ENCODE measurements around the gene ACTR6. TPM values are rescaled to one million over a fixed set of nuclear protein-coding genes. Genes with fewer than 3 reads are reported as not detected.
"Not testable (repeated sequence)": the region's sequence is repeated elsewhere in the genome, so short reads cannot be mapped to it uniquely, and the experiment has no call there.

ACTR6 gene
- total RNA-seq, 1 donor from 2014 or later: 20.4 TPM

DNA sequence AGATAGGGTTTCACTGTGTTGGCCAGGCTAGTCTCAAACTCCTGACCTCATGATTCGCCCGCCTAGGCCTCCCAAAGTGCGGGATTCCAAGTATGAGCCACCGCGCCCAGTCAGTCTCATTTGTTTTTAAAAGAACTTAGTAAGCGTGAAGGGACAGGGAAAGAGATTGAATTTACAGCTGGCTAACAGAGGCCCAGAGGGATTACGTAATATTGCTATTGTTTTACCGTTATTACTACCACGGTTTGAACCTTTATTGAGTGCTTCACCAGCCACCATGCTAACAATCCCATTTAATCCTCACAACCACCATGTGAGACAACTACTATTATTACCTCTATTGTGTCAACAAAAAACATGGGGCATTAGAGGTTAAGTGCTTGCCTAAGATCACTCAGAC is 31.3 kb upstream of the ACTR6 start:
- DNase-seq (ENCODE audit: low spot score): no peak
- H3K36me3 Mint-ChIP-seq (ENCODE audit: low read depth, unreplicated experiment): no peaks in the 10 kb centered on the region
- no peaks in the 10 kb centered on the region for H3K9me3 Mint-ChIP-seq (ENCODE audit: unreplicated experiment)
- H3K27ac Mint-ChIP-seq (ENCODE audit: unreplicated experiment): no peak overlapping the region
- TF ChIP-seq, protein P1, sequence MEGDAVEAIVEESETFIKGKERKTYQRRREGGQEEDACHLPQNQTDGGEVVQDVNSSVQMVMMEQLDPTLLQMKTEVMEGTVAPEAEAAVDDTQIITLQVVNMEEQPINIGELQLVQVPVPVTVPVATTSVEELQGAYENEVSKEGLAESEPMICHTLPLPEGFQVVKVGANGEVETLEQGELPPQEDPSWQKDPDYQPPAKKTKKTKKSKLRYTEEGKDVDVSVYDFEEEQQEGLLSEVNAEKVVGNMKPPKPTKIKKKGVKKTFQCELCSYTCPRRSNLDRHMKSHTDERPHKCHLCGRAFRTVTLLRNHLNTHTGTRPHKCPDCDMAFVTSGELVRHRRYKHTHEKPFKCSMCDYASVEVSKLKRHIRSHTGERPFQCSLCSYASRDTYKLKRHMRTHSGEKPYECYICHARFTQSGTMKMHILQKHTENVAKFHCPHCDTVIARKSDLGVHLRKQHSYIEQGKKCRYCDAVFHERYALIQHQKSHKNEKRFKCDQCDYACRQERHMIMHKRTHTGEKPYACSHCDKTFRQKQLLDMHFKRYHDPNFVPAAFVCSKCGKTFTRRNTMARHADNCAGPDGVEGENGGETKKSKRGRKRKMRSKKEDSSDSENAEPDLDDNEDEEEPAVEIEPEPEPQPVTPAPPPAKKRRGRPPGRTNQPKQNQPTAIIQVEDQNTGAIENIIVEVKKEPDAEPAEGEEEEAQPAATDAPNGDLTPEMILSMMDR (IDR thresholded peaks at IDR 0.05; ENCODE audit: unreplicated experiment): no peak
- no peak overlapping the region for H3K4me3 Mint-ChIP-seq (ENCODE audit: unreplicated experiment)
- H3K27me3 Mint-ChIP-seq (ENCODE audit: unreplicated experiment): peaks cover 6% of the 10 kb centered on the region
- no peaks in the 10 kb centered on the region for H3K4me1 Mint-ChIP-seq (ENCODE audit: unreplicated experiment)

DNA sequence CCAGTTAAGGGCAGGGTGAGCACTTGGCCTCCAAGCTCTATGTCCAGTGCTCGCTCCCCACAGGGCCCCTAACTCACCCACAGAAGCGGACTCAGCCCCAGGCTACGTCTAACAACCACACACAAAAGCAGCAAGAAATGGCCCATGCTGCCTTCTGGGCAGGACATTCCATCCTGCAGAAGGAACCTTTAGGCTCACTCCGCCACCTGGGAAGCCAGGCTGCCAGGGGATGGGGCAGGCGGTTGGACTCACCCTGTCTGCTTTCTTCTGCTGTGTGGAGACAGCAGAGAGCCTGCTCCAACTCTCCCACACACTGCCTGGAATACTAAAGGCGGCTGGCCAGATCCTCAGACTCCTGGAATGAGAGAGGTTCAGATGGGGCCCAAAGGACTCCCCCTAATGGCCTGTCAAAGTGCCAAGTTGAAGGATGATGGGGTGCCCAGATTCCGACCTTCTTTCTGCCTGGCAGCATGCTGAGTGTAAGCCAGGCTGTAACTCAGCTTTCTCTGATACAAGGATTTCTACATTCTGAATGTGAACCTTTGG is 30.2 kb upstream of the ACTR6 start:
- H3K4me3 Mint-ChIP-seq (ENCODE audit: unreplicated experiment): no peak overlapping the region
- no peaks in the 10 kb centered on the region for H3K4me1 Mint-ChIP-seq (ENCODE audit: unreplicated experiment)
- peaks cover 4% of the 10 kb centered on the region for H3K27me3 Mint-ChIP-seq (ENCODE audit: unreplicated experiment)
- TF ChIP-seq, protein P1 (IDR thresholded peaks at IDR 0.05; ENCODE audit: unreplicated experiment): no peak
- H3K9me3 Mint-ChIP-seq (ENCODE audit: unreplicated experiment): no peaks in the 10 kb centered on the region
- H3K36me3 Mint-ChIP-seq (ENCODE audit: low read depth, unreplicated experiment): no peaks in the 10 kb centered on the region
- DNase-seq (ENCODE audit: low spot score): no peak
- no peak overlapping the region for H3K27ac Mint-ChIP-seq (ENCODE audit: unreplicated experiment)

DNA sequence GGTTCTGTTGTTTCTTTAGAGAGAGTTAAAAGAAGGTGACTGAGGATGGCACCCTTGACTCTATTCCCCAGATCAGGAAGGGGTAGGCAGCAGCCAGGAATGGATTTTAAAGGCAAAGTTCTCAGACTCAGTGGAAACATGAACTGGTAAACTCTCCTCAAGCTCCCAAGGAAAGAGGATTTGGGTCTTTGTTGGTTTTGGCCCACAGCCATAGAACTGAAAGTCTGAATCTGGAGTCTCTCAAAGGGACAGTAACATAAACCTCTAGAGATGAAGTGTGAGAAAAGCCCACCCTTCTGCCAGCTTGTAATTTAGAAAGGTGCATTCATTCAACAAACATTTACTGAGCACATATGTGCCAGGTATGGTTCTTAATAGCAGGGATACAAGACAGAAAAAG is 29.4 kb upstream of the ACTR6 start:
- TF ChIP-seq, protein P1 (IDR thresholded peaks at IDR 0.05; ENCODE audit: unreplicated experiment): no peak
- Mint-ChIP-seq H3K9me3 (ENCODE audit: unreplicated experiment) (no peaks in the 10 kb centered on the region), H3K36me3 (ENCODE audit: low read depth, unreplicated experiment) (no peaks in the 10 kb centered on the region), H3K4me1 (ENCODE audit: unreplicated experiment) (no peaks in the 10 kb centered on the region), H3K27ac (ENCODE audit: unreplicated experiment) (no peak overlapping the region), H3K4me3 (ENCODE audit: unreplicated experiment) (no peak overlapping the region), H3K27me3 (ENCODE audit: unreplicated experiment) (peaks cover 3% of the 10 kb centered on the region)
- no peak for DNase-seq (ENCODE audit: low spot score)

DNA sequence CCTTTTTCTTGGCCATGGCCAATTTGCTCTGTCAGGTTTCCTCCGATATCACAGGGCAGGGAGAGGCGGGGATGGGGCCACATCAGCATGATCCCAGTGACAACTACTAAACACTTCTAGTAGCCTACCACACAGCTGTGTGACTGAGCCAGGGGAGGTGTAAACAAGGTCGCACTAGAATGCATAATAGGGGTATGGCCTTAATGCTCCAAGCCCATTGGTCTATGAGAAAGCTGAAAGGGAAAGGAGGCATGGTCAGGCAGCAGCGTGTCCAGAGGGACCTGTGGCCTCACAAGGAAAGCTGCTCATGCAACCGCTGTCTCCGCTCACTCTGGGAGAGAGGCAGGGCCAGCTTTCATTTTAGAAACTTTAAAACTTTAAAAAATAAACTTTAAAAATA is 27.5 kb upstream of the ACTR6 start:
- no peak for DNase-seq (ENCODE audit: low spot score)
- H3K4me1 Mint-ChIP-seq (ENCODE audit: unreplicated experiment): no peaks in the 10 kb centered on the region
- H3K36me3 Mint-ChIP-seq (ENCODE audit: low read depth, unreplicated experiment): no peaks in the 10 kb centered on the region
- no peak overlapping the region for H3K4me3 Mint-ChIP-seq (ENCODE audit: unreplicated experiment)
- no peaks in the 10 kb centered on the region for H3K9me3 Mint-ChIP-seq (ENCODE audit: unreplicated experiment)
- TF ChIP-seq, protein P1 (IDR thresholded peaks at IDR 0.05; ENCODE audit: unreplicated experiment): no peak
- no peak overlapping the region for H3K27ac Mint-ChIP-seq (ENCODE audit: unreplicated experiment)
- no peaks in the 10 kb centered on the region for H3K27me3 Mint-ChIP-seq (ENCODE audit: unreplicated experiment)

DNA sequence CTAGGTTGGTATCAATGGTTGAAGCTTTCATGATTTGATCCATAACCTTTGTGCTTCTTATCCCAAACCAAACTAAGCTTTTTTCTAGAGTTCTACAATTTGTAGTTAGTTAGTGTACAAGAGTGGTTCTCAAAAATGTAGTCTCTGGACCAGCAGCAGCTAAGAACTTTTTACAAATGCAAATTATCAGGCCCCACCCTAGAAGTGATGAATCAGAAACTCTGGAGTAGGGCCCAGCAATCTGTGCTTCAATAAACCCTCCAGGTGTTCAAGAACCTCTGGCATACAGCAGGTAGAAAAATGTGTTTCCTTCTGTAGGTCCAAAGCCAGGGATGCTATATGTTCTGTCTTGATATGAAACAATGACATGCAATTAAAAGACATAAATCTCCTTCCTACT is 26.1 kb upstream of the ACTR6 start:
- Mint-ChIP-seq H3K4me1 (ENCODE audit: unreplicated experiment) (no peaks in the 10 kb centered on the region), H3K27me3 (ENCODE audit: unreplicated experiment) (no peaks in the 10 kb centered on the region)

DNA sequence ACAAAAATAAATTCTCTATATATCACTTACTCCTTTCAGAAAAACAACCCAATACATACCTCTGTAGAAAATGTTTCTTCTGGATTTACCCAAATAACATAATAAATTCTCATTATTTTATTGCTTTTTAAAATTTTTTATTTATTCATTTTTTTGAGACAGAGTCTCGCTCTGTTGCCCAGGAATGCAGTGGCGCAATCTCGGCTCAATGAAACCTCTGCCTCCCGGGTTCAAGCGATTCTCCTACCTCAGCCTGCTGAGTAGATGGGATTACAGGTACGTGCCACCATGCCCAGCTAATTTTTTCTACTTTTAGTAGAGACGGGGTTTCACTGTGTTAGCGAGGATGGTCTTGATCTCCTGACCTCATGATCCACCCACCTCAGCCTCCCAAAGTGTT is 24.1 kb upstream of the ACTR6 start:
- not testable (repeated sequence) for H3K27me3 Mint-ChIP-seq (ENCODE audit: unreplicated experiment); DNase-seq (ENCODE audit: low spot score); H3K36me3 Mint-ChIP-seq (ENCODE audit: low read depth, unreplicated experiment); H3K9me3 Mint-ChIP-seq (ENCODE audit: unreplicated experiment); H3K4me3 Mint-ChIP-seq (ENCODE audit: unreplicated experiment); H3K27ac Mint-ChIP-seq (ENCODE audit: unreplicated experiment); H3K4me1 Mint-ChIP-seq (ENCODE audit: unreplicated experiment)

More for the DNA sequence above, 26.1 kb upstream of the ACTR6 start:
- DNase-seq (ENCODE audit: low spot score): no peak
- H3K36me3 Mint-ChIP-seq (ENCODE audit: low read depth, unreplicated experiment): no peaks in the 10 kb centered on the region
- no peaks in the 10 kb centered on the region for H3K9me3 Mint-ChIP-seq (ENCODE audit: unreplicated experiment)
- no peak overlapping the region for H3K4me3 Mint-ChIP-seq (ENCODE audit: unreplicated experiment)
- H3K27ac Mint-ChIP-seq (ENCODE audit: unreplicated experiment): no peak overlapping the region
- TF ChIP-seq, protein P1 (IDR thresholded peaks at IDR 0.05; ENCODE audit: unreplicated experiment): no peak
